ENCODE measurements around the gene F11. TPM values are rescaled to one million over a fixed set of nuclear protein-coding genes. Genes with fewer than 3 reads are reported as not detected.
A peak's percentile ranks its signal among the peaks of the same experiment; 100 is the strongest.
"Not testable (repeated sequence)": the region's sequence is repeated elsewhere in the genome, so short reads cannot be mapped to it uniquely, and the experiment has no call there.

F11 gene
- total RNA-seq, 1 experiment from 2014 or later, result 0.38 TPM

- CTCF ChIA-PET, result no interaction called here
- Mint-ChIP-seq H3K9me3 (ENCODE audit: low read depth, unreplicated experiment) (no peaks in the 10 kb centered on the region), H3K4me1 (ENCODE audit: low read depth, unreplicated experiment) (peaks cover 11% of the 10 kb centered on the region), H3K36me3 (ENCODE audit: insufficient read depth, unreplicated experiment) (no peaks in the 10 kb centered on the region), H3K27ac (ENCODE audit: unreplicated experiment) (peak overlapping the region; percentile 82), H3K4me3 (ENCODE audit: low read depth, unreplicated experiment) (peak overlapping the region; percentile 60), H3K27me3 (ENCODE audit: unreplicated experiment) (no peaks in the 10 kb centered on the region)
- intact Hi-C loops (cut with micrococcal nuclease; ENCODE audit: unreplicated experiment), result loop anchor here (10.0 kb wide), 1 partner anchor 62 kb away; no protein-coding TSS in a partner anchor
- no peak for TF ChIP-seq CTCF (IDR thresholded peaks at IDR 0.05; ENCODE audit: unreplicated experiment)
- peak; percentile 42 for DNase-seq
- no TSS peak for BruUV-seq (replicated peaks)
Observed at GRCh38 chr4:186266729-186267456, 904 bp downstream of the F11 start.

GRCh38 chr4:186271081-186271678 is 5.2 kb downstream of the F11 start:
- no peak overlapping the region for H3K4me3 Mint-ChIP-seq (ENCODE audit: low read depth, unreplicated experiment)
- no TSS peak for BruUV-seq (replicated peaks)
- intact Hi-C loops (cut with micrococcal nuclease; ENCODE audit: unreplicated experiment), result no loop called here
- CTCF ChIA-PET, result no interaction called here
- TF ChIP-seq CTCF (IDR thresholded peaks at IDR 0.05; ENCODE audit: unreplicated experiment), result no peak
- no peaks in the 10 kb centered on the region for H3K27me3 Mint-ChIP-seq (ENCODE audit: unreplicated experiment)
- no peaks in the 10 kb centered on the region for H3K9me3 Mint-ChIP-seq (ENCODE audit: low read depth, unreplicated experiment)
- no peak for DNase-seq
- peaks cover 10% of the 10 kb centered on the region for H3K4me1 Mint-ChIP-seq (ENCODE audit: low read depth, unreplicated experiment)
- H3K36me3 Mint-ChIP-seq (ENCODE audit: insufficient read depth, unreplicated experiment), result no peaks in the 10 kb centered on the region
- H3K27ac Mint-ChIP-seq (ENCODE audit: unreplicated experiment), result no peak overlapping the region

- Mint-ChIP-seq H3K4me3 (ENCODE audit: low read depth, unreplicated experiment) (no peak overlapping the region), H3K27ac (ENCODE audit: unreplicated experiment) (no peak overlapping the region), H3K36me3 (ENCODE audit: insufficient read depth, unreplicated experiment) (no peaks in the 10 kb centered on the region), H3K27me3 (ENCODE audit: unreplicated experiment) (no peaks in the 10 kb centered on the region), H3K4me1 (ENCODE audit: low read depth, unreplicated experiment) (no peaks in the 10 kb centered on the region), H3K9me3 (ENCODE audit: low read depth, unreplicated experiment) (no peaks in the 10 kb centered on the region)
- BruUV-seq (replicated peaks), result no TSS peak
- no peak for TF ChIP-seq CTCF (IDR thresholded peaks at IDR 0.05; ENCODE audit: unreplicated experiment)
- intact Hi-C loops (cut with micrococcal nuclease; ENCODE audit: unreplicated experiment), result no loop called here
- DNase-seq, result no peak
- CTCF ChIA-PET, result no interaction called here
Observed at GRCh38 chr4:186272699-186273391, 6.9 kb downstream of the F11 start.

GRCh38 chr4:186273392-186273789 is 7.4 kb downstream of the F11 start:
- H3K4me3 Mint-ChIP-seq (ENCODE audit: low read depth, unreplicated experiment); H3K36me3 Mint-ChIP-seq (ENCODE audit: insufficient read depth, unreplicated experiment); DNase-seq; H3K9me3 Mint-ChIP-seq (ENCODE audit: low read depth, unreplicated experiment); H3K27ac Mint-ChIP-seq (ENCODE audit: unreplicated experiment); H3K4me1 Mint-ChIP-seq (ENCODE audit: low read depth, unreplicated experiment); CTCF ChIA-PET; H3K27me3 Mint-ChIP-seq (ENCODE audit: unreplicated experiment); intact Hi-C loops (cut with micrococcal nuclease; ENCODE audit: unreplicated experiment); BruUV-seq (replicated peaks): not testable (repeated sequence)
